ENCODE data around the gene MAVS. TPM values are rescaled to one million over a fixed set of nuclear protein-coding genes. Genes with fewer than 3 reads are reported as not detected.

MAVS gene
- total RNA-seq, 4 donors from 2014 or later: 28.5 to 50.0 (median 40.1) TPM

DNA sequence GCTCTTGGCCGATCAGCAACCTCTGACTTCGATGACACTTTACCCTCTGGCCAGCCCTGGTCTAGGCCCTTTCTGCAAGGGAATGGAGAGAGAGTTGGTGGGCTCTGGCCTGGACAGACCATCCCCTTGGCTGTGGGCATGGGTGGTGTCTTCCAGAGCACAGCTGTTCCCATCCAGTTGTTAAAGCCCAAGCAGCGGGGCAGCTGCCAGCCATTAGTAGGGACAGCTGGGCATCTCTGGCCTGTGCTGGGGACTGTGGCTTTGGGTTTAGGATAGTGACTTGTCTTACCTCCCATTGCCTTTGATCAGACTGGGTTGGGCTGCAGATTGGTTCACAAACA is 47.8 kb upstream of the MAVS start:
- H3K27ac ChIP-seq: peak overlapping the region in 2 of 4 donors; percentile 96 to 99
- WGBS, 2 donors (ENCODE audit: low coverage in 1 of 2): 80% methylated on average over 2 of the region's 3 CpGs; no CpG with 5 or more reads in 1 of the 2 donors
- peaks cover 0 to 62% of the 10 kb centered on the region in 2 donors for H3K36me3 ChIP-seq

DNA sequence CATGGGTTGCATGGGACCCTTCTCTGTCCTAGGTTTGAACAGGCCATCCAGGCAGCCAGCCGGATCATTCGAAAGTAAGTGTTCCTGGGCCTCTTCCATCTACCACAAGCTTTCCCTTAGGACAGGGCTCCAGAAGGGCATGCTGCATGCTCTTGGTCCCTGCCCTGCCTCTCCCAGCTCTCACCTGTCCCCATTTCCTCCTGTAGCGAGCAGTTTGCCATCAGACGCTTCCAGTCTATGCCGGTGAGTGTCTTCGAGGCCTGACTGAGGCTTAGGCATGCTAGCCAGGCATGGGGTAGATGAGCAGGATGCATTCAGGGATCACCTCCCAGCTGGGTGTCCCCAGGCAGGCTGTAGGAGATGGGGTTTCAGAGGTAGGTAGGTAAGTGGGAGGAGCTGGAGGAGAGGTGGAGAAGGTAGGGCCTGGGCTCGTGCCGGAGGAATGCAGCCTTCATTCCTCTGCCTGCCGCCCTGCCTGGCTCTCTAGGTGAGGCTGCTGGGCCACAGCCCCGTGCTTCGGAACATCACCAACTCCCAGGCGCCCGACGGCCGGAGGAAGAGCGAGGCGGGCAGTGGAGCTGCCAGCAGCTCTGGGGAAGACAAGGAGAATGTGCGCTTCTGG is 46.3 kb upstream of the MAVS start:
- 70% methylated on average over 2 of the region's 18 CpGs; no CpG with 5 or more reads in 1 of the 2 donors for WGBS, 2 donors (ENCODE audit: low coverage in 1 of 2)
- no peak for ATAC-seq
- peak overlapping the region in 3 of 4 donors; percentile 31 to 99 (median 96) for H3K27ac ChIP-seq
- no peaks in the 10 kb centered on the region for H3K9me3 ChIP-seq
- H3K36me3 ChIP-seq: peaks cover 0 to 77% of the 10 kb centered on the region in 2 donors
- TF ChIP-seq EP300 (IDR thresholded peaks at IDR 0.05) (no peak), POLR2A (IDR thresholded peaks at IDR 0.05) (no peak), POLR2AphosphoS5 (IDR thresholded peaks at IDR 0.05) (no peak)
- TF ChIP-seq, protein P1, sequence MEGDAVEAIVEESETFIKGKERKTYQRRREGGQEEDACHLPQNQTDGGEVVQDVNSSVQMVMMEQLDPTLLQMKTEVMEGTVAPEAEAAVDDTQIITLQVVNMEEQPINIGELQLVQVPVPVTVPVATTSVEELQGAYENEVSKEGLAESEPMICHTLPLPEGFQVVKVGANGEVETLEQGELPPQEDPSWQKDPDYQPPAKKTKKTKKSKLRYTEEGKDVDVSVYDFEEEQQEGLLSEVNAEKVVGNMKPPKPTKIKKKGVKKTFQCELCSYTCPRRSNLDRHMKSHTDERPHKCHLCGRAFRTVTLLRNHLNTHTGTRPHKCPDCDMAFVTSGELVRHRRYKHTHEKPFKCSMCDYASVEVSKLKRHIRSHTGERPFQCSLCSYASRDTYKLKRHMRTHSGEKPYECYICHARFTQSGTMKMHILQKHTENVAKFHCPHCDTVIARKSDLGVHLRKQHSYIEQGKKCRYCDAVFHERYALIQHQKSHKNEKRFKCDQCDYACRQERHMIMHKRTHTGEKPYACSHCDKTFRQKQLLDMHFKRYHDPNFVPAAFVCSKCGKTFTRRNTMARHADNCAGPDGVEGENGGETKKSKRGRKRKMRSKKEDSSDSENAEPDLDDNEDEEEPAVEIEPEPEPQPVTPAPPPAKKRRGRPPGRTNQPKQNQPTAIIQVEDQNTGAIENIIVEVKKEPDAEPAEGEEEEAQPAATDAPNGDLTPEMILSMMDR (IDR thresholded peaks at IDR 0.05): no peak
- H3K4me3 ChIP-seq: no peak overlapping the region
- H3K27me3 ChIP-seq: no peaks in the 10 kb centered on the region
- peaks cover 0 to 78% (median 27%) of the 10 kb centered on the region in 3 donors for H3K4me1 ChIP-seq

More for the DNA sequence above, 47.8 kb upstream of the MAVS start:
- H3K9me3 ChIP-seq: no peaks in the 10 kb centered on the region
- H3K4me1 ChIP-seq: peaks cover 0 to 76% (median 30%) of the 10 kb centered on the region in 3 donors
- no peaks in the 10 kb centered on the region for H3K27me3 ChIP-seq
- no peak for ATAC-seq
- TF ChIP-seq, protein P1 (IDR thresholded peaks at IDR 0.05): no peak
- TF ChIP-seq EP300 (IDR thresholded peaks at IDR 0.05): no peak
- no peak for TF ChIP-seq POLR2AphosphoS5 (IDR thresholded peaks at IDR 0.05)
- no peak for TF ChIP-seq POLR2A (IDR thresholded peaks at IDR 0.05)
- no peak overlapping the region for H3K4me3 ChIP-seq

DNA sequence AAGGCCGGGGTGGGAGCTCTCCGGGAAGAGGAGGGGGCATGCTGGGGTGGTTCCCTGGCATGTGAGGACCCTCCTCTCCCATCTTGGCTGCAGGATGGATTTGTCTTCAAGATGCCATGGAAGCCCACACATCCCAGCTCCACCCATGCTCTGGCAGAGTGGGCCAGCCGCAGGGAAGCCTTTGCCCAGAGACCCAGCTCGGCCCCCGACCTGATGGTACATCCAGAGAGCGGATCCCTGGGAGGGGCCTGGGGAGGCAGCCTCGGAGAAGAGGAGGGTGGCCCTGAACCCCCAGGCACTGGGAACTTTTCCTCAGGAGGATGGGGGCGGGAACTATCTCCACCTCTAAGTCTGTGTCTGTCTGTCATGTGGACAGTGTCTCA is 45.8 kb upstream of the MAVS start:
- H3K9me3 ChIP-seq: peaks cover 0 to under 1% (median 0%) of the 10 kb centered on the region in 3 donors
- H3K4me3 ChIP-seq: no peak overlapping the region
- WGBS, 2 donors (ENCODE audit: low coverage in 1 of 2): 70% methylated on average over 2 of the region's 8 CpGs; no CpG with 5 or more reads in 1 of the 2 donors
- peak overlapping the region in 2 of 4 donors; percentile 96 to 99 for H3K27ac ChIP-seq
- H3K4me1 ChIP-seq: peaks cover 0 to 78% (median 31%) of the 10 kb centered on the region in 3 donors
- H3K36me3 ChIP-seq: peaks cover 0 to 82% of the 10 kb centered on the region in 2 donors
- ATAC-seq: no peak
- TF ChIP-seq EP300 (IDR thresholded peaks at IDR 0.05) (no peak), POLR2AphosphoS5 (IDR thresholded peaks at IDR 0.05) (no peak), POLR2A (IDR thresholded peaks at IDR 0.05) (no peak)
- TF ChIP-seq, protein P1 (IDR thresholded peaks at IDR 0.05): no peak
- H3K27me3 ChIP-seq: no peaks in the 10 kb centered on the region

DNA sequence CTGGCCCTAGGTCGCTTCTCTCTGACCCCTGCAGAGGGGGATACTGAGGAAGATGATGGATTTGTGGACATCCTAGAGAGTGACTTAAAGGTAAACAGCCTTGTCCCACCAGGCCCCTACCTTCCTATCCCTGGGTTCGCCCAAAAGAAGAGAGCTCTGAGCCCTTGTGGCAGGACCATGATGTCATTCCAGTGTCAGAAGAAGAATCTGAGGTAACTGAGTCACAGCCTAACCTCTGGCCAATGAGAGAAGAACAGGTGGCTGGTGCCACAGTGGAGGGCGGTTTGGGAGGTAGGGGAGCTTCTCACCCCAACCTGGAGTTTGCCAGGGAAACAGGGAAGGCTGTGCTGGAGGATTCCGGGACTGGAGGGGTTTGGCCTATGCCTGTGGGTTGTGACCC is 45.3 kb upstream of the MAVS start:
- TF ChIP-seq POLR2AphosphoS5 (IDR thresholded peaks at IDR 0.05): no peak
- TF ChIP-seq EP300 (IDR thresholded peaks at IDR 0.05): no peak
- no peak for TF ChIP-seq POLR2A (IDR thresholded peaks at IDR 0.05)
- TF ChIP-seq, protein P1 (IDR thresholded peaks at IDR 0.05): no peak
- H3K4me3 ChIP-seq: no peak overlapping the region
- no peaks in the 10 kb centered on the region for H3K27me3 ChIP-seq
- peaks cover 0 to 5% (median 0%) of the 10 kb centered on the region in 3 donors for H3K9me3 ChIP-seq
- H3K4me1 ChIP-seq: peaks cover 0 to 81% (median 35%) of the 10 kb centered on the region in 3 donors
- no peak for ATAC-seq
- 92 to 100% methylated on average over 1 to 3 of the region's 4 CpGs for WGBS, 2 donors (ENCODE audit: low coverage in 1 of 2)
- peak overlapping the region in 2 of 4 donors; percentile 96 to 99 for H3K27ac ChIP-seq
- peaks cover 0 to 84% of the 10 kb centered on the region in 2 donors for H3K36me3 ChIP-seq

DNA sequence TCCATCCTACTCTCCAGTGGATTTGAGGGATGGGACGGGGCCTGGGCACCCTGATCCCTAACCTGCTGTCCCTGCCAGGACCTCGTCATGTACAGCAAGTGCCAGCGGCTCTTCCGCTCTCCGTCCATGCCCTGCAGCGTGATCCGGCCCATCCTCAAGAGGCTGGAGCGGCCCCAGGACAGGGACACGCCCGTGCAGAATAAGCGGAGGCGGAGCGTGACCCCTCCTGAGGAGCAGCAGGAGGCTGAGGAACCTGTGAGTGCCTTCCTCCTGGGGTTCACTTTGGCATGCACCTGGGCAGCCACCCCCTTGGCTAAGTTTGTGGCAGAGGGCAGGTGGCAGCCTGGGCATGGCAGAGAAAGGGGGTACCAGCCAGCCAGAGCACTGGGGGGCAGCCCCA is 44.8 kb upstream of the MAVS start:
- H3K4me1 ChIP-seq: peaks cover 0 to 81% (median 32%) of the 10 kb centered on the region in 3 donors
- peaks cover 0 to 5% (median 0%) of the 10 kb centered on the region in 3 donors for H3K9me3 ChIP-seq
- no peaks in the 10 kb centered on the region for H3K27me3 ChIP-seq
- 98% methylated on average over 8 of the region's 13 CpGs; no CpG with 5 or more reads in 1 of the 2 donors for WGBS, 2 donors (ENCODE audit: low coverage in 1 of 2)
- peaks cover 0 to 84% of the 10 kb centered on the region in 2 donors for H3K36me3 ChIP-seq
- ATAC-seq: no peak
- TF ChIP-seq, protein P1 (IDR thresholded peaks at IDR 0.05): no peak
- TF ChIP-seq POLR2A (IDR thresholded peaks at IDR 0.05) (no peak), POLR2AphosphoS5 (IDR thresholded peaks at IDR 0.05) (no peak), EP300 (IDR thresholded peaks at IDR 0.05) (no peak)
- peak overlapping the region in 2 of 4 donors; percentile 96 to 99 for H3K27ac ChIP-seq
- H3K4me3 ChIP-seq: no peak overlapping the region
